Esophagus squamous epithelium (tissue), 4 donors: Measurements from ENCODE around the gene CXADR.

ENCODE experiments used
- POLR2A ChIP-seq, 4 donors: fragments of 450-650 bp; IDR thresholded peaks; one replicate each; pipeline ENCODE4 v1.6.1; 2017; ENCODE audit warnings: antibody characterized with exemption in 4 of 4, mild to moderate bottlenecking in 4 of 4, moderate library complexity in 3 of 4
- TF ChIP-seq, protein P1 (sequence below), 6 experiments: fragments of 450-650 bp in 4 of 6; fragments of 200-600 bp in 2 of 6; sonication (generic) in 2 of 6; IDR thresholded peaks; one replicate each; pipeline ENCODE4 v1.5.1; 2016 to 2019; ENCODE audit warnings: antibody characterized with exemption in 6 of 6, mild to moderate bottlenecking in 4 of 6, moderate library complexity in 4 of 6

DNA sequence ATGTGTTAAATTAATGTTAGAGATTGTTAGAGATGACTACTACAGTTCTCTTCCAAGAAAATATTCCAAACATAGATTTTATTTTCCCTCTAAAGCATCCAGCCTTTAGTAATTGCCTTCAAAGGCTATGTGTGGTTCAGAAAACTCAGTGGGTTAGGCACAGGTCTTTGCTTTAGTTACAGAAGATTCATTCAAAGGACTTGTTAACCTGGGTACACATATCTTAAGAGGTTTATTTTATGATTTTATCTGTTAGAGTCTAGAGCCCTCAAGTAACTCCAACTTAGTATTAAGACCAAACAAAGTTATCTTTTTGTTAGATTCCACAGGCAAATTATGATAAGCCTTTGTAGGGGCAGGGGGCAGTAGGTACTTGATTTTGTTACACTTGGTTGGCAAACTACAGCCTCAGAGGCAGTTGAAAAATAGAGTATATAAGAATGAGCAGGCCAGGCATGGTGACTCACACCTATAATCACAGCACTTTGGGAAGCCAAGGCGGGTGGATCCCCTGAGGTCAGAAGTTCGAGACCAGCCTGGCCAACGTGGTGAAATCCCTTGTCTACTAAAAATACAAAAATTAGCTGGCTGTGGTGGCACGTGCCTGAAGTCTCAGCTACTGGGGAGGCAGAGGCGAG, 37.9 kb downstream of the CXADR start:
- TF ChIP-seq, protein P1, sequence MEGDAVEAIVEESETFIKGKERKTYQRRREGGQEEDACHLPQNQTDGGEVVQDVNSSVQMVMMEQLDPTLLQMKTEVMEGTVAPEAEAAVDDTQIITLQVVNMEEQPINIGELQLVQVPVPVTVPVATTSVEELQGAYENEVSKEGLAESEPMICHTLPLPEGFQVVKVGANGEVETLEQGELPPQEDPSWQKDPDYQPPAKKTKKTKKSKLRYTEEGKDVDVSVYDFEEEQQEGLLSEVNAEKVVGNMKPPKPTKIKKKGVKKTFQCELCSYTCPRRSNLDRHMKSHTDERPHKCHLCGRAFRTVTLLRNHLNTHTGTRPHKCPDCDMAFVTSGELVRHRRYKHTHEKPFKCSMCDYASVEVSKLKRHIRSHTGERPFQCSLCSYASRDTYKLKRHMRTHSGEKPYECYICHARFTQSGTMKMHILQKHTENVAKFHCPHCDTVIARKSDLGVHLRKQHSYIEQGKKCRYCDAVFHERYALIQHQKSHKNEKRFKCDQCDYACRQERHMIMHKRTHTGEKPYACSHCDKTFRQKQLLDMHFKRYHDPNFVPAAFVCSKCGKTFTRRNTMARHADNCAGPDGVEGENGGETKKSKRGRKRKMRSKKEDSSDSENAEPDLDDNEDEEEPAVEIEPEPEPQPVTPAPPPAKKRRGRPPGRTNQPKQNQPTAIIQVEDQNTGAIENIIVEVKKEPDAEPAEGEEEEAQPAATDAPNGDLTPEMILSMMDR (IDR thresholded peaks at IDR 0.05), result no peak
- no peak for TF ChIP-seq POLR2A (IDR thresholded peaks at IDR 0.05)
